ENCODE measurements around the gene IDI2. TPM values are rescaled to one million over a fixed set of nuclear protein-coding genes. Genes with fewer than 3 reads are reported as not detected.
"Not testable (repeated sequence)": the region's sequence is repeated elsewhere in the genome, so short reads cannot be mapped to it uniquely, and the experiment has no call there.

Gene IDI2
- total and polyA plus RNA-seq, 12 donors: 0.07 to 1.2 (median 0.44) TPM; not detected in 4

DNA sequence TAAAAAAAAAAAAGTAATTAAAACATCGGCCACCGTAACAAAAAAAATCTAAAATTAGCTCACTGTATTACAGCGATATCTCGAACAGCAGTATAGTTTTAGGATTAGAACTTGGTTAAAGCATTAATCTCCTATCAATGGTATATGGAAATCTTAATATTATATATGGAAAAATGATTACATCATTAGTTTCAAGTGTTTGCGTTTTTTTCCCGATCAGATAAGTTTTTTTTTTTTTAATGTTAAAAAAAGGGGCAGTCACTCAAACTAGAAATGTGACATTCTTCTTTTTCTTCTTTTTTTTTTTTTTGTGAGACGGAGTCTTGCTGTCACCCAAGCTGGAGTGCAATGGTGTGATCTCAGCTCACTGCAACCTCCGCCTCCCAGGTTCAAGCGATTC is 15.9 kb upstream of the IDI2 start:
- Histone ChIP-seq H3K27me3 (no peaks in the 10 kb centered on the region), H3K27ac (no peak overlapping the region), H3K4me1 (peaks cover 0 to 38% (median 22%) of the 10 kb centered on the region in 9 donors), H3K36me3 (peaks cover 0 to 72% (median 39%) of the 10 kb centered on the region in 9 donors), H3K9me3 (no peaks in the 10 kb centered on the region), H3K4me3 (no peak overlapping the region)
- TF ChIP-seq, protein P1, sequence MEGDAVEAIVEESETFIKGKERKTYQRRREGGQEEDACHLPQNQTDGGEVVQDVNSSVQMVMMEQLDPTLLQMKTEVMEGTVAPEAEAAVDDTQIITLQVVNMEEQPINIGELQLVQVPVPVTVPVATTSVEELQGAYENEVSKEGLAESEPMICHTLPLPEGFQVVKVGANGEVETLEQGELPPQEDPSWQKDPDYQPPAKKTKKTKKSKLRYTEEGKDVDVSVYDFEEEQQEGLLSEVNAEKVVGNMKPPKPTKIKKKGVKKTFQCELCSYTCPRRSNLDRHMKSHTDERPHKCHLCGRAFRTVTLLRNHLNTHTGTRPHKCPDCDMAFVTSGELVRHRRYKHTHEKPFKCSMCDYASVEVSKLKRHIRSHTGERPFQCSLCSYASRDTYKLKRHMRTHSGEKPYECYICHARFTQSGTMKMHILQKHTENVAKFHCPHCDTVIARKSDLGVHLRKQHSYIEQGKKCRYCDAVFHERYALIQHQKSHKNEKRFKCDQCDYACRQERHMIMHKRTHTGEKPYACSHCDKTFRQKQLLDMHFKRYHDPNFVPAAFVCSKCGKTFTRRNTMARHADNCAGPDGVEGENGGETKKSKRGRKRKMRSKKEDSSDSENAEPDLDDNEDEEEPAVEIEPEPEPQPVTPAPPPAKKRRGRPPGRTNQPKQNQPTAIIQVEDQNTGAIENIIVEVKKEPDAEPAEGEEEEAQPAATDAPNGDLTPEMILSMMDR (IDR thresholded peaks at IDR 0.05): no peak
- 95 to 96% methylated on average over 9 of the region's 9 CpGs for WGBS, 2 donors
- ATAC-seq: no peak
- no peak for DNase-seq
- intact Hi-C loops (cut with DNase I): loop anchor here in 1 of 10 donors (10.0 kb wide), 1 partner anchor 107 kb away; the partner anchor contains the start of gene LARP4B

DNA sequence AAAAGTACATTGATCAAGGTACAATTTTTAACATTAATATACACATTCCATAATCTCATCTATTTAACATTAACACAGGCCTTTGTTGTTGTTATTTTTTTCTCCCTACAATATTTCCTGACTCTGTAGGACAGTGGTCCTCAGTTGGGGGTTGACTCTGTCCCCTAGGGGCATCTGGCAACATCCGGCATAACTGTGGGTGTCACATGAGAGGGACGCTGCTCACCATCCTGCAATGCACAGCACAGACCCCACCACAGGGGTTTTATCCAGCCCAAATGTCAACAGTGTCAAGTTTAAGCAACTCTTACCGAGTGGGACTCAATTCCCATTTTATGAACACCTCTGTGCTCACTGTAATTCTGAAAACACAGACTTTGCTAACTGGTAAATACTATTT is 14.5 kb upstream of the IDI2 start:
- WGBS, 2 donors: 71% methylated on average over 3 of the region's 3 CpGs
- no peak overlapping the region for H3K27ac ChIP-seq

DNA sequence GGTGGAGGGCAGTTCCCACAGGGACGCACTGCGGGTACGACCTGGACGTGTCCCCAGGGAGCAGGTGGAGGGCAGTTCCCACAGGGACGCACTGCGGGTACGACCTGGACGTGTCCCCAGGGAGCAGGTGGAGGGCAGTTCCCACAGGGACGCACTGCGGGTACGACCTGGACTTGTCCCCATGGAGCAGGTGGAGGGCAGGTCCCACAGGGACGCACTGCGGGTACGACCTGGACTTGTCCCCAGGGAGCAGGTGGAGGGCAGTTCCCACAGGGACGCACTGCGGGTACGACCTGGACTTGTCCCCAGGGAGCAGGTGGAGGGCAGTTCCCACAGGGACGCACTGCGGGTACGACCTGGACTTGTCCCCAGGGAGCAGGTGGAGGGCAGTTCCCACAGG is 13.1 kb upstream of the IDI2 start:
- intact Hi-C loops (cut with DNase I); ATAC-seq; DNase-seq; H3K4me3 ChIP-seq; H3K9me3 ChIP-seq; H3K27ac ChIP-seq; H3K27me3 ChIP-seq: not testable (repeated sequence)
- 93 to 95% methylated on average over 6 to 8 of the region's 20 CpGs for WGBS, 2 donors
- Histone ChIP-seq H3K36me3 (peaks cover 0 to 75% (median 39%) of the 10 kb centered on the region in 9 donors), H3K4me1 (peaks cover 0 to 13% (median 5%) of the 10 kb centered on the region in 9 donors)

More for the DNA sequence above, 14.5 kb upstream of the IDI2 start:
- Histone ChIP-seq H3K27me3 (no peaks in the 10 kb centered on the region), H3K4me3 (no peak overlapping the region), H3K4me1 (peaks cover 0 to 26% (median 19%) of the 10 kb centered on the region in 9 donors), H3K36me3 (peaks cover 0 to 77% (median 39%) of the 10 kb centered on the region in 9 donors), H3K9me3 (no peaks in the 10 kb centered on the region)
- no peak for DNase-seq
- TF ChIP-seq, protein P1 (IDR thresholded peaks at IDR 0.05): no peak
- intact Hi-C loops (cut with DNase I): loop anchor here in 1 of 10 donors (10.0 kb wide), 1 partner anchor 105 kb away; the partner anchor contains the start of gene LARP4B
- ATAC-seq: no peak

DNA sequence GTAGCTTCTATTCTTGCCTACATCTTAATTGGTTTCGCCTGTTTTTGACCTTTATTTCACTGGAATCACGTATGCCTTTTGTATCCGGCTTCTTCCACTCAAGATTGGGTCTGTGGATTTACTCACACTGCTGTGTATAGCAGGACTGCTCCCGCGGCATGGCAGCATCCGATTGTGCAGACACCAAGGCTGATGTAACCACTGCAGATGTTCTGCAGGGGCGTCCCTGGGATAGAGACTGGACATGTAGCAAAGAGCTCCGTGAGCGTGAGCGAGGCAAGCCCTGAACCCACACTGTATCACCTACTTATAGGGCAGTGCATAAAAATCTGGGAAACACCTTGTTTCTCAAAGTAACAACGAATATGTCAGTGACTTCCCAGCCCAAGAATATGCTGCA is 11.4 kb upstream of the IDI2 start:
- Histone ChIP-seq H3K27me3 (no peaks in the 10 kb centered on the region), H3K4me1 (peaks cover 0 to 7% (median 0%) of the 10 kb centered on the region in 9 donors), H3K36me3 (peaks cover 0 to 58% (median 26%) of the 10 kb centered on the region in 9 donors), H3K9me3 (no peaks in the 10 kb centered on the region), H3K4me3 (no peak overlapping the region), H3K27ac (no peak overlapping the region)
- WGBS, 2 donors: 89 to 92% methylated on average over 11 of the region's 11 CpGs
- DNase-seq (no peak), ATAC-seq (no peak)
- TF ChIP-seq, protein P1 (IDR thresholded peaks at IDR 0.05): no peak
- intact Hi-C loops (cut with DNase I): no loop called here

DNA sequence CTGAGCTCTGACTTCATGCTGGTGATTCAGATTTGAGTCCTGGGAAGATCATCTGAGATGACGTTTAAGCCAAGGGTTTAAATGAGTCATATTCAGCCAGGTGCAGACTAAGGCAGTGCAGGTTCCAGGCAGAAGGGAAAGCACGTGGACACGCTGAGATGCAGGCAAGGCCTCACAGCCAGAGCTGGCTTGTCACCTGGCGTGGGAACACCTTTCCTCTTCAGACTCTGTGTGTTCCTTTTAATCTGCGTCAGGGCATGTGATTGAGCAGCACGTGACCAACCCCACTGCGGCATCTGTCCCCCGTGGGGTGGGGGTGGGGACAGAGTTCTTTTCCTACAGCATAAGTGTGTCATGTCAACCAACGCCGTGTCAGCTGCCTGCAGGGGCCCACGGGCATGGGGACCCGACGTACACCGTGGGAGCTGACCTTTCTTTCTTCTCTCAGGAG is 10.7 kb upstream of the IDI2 start:
- DNase-seq (no peak), ATAC-seq (peak in 2 of 8 donors; percentile 34 to 48)
- peaks cover 0 to 51% (median 21%) of the 10 kb centered on the region in 9 donors for H3K36me3 ChIP-seq
- peaks cover 0 to 7% (median 0%) of the 10 kb centered on the region in 9 donors for H3K4me1 ChIP-seq
- intact Hi-C loops (cut with DNase I): no loop called here
- 76 to 82% methylated on average over 14 of the region's 14 CpGs for WGBS, 2 donors
- H3K27ac ChIP-seq: no peak overlapping the region
- no peaks in the 10 kb centered on the region for H3K27me3 ChIP-seq
- TF ChIP-seq, protein P1 (IDR thresholded peaks at IDR 0.05): no peak
- H3K4me3 ChIP-seq: no peak overlapping the region
- H3K9me3 ChIP-seq: no peaks in the 10 kb centered on the region
